GM23338 (cell line): Measurements from ENCODE around the gene NINJ2.

ENCODE experiments used
- CTCF ChIP-seq, 2 experiments: fragments of 200-600 bp in 1 of 2; sonication (generic) in 1 of 2; conservative IDR thresholded peaks; 2 replicates each; pipeline versions ENCODE4 v1.5.1 to v1.6.1; 2016 to 2017; ENCODE audit warnings: antibody characterized with exemption in 2 of 2, low read depth in 2 of 2, mild to moderate bottlenecking in 2 of 2, moderate library complexity in 1 of 2
- EZH2 ChIP-seq: fragments of 200-600 bp; sonication (generic); IDR thresholded peaks from one replicate; pipeline ENCODE4 v1.8.0; 2017; ENCODE audit warnings: antibody characterized with exemption, mild to moderate bottlenecking, low read depth; ENCODE audit not compliant: unreplicated experiment
- POLR2AphosphoS5 ChIP-seq: IDR thresholded peaks from 2 replicates; pipeline ENCODE4 v1.6.1; 2016; ENCODE audit warnings: antibody characterized with exemption, low read depth
- ZNF114 ChIP-seq: fragments of 250-450 bp; sonication (Bioruptor Pico); IDR thresholded peaks from 2 replicates; pipeline ENCODE4 v1.5.0; 2020; ENCODE audit warnings: mild to moderate bottlenecking, moderate library complexity

GRCh38 chr12:576615-577110, 86.6 kb downstream of the NINJ2 start:
- TF ChIP-seq EZH2: no peak
- TF ChIP-seq CTCF (conservative IDR thresholded peaks at IDR 0.05; ENCODE audit: low read depth in 2 of 2): no peak
- no peak for TF ChIP-seq POLR2AphosphoS5
- no peak for TF ChIP-seq ZNF114 (CRISPR knock-in tag)
